GOT3 (cell line): ENCODE results near the gene SLC35F3.
"Not testable (repeated sequence)": the region's sequence is repeated elsewhere in the genome, so short reads cannot be mapped to it uniquely, and the experiment has no call there.

Experiments
- DNase-seq: peaks from one replicate; lab custom pipeline; 2025; ENCODE audit warnings: mixed read lengths; lab: John Stamatoyannopoulos, UW

Gene SLC35F3

GRCh38 chr1:234289538-234290305 is 385.2 kb downstream of the SLC35F3 start:
- no peak for DNase-seq

DNA sequence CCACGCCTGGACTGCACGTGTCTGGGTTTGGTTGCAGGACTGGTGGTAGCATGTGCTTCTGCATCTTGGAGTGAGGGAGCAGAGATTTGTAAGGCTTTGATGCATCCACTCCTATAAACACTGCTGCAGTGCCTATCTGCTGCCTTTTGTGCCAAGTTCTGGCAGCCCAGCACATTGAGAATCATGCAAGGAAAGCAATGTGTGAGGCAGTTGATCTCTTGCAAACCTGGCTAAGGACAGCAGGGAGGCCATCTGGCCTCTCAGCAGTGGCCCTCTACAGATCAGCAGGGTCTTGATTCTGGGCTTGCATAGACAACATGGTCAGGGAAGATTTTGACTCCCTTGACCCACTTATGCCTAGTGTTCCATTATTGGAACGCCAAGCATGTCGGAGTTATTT is 387.5 kb downstream of the SLC35F3 start:
- no peak for DNase-seq

DNA sequence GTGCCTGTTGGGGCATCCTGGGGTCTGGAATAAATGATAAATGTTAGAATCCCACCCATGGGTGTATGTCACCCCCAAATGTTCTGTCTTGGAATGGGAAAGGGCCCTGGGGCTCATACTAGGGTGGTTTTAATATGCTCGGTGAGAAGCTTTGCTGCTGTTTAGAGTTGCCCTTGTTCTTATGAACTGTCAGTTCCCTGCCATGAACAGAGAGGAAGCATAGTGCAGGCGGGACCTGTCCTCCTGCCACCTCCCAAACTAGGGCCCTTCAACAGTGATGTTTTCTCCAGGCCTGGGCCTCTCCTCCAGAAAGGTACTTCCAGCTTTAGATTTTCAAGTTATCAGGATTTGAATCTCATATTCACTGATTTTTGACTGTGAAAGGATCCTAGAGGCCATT is 388.1 kb downstream of the SLC35F3 start:
- no peak for DNase-seq

DNA sequence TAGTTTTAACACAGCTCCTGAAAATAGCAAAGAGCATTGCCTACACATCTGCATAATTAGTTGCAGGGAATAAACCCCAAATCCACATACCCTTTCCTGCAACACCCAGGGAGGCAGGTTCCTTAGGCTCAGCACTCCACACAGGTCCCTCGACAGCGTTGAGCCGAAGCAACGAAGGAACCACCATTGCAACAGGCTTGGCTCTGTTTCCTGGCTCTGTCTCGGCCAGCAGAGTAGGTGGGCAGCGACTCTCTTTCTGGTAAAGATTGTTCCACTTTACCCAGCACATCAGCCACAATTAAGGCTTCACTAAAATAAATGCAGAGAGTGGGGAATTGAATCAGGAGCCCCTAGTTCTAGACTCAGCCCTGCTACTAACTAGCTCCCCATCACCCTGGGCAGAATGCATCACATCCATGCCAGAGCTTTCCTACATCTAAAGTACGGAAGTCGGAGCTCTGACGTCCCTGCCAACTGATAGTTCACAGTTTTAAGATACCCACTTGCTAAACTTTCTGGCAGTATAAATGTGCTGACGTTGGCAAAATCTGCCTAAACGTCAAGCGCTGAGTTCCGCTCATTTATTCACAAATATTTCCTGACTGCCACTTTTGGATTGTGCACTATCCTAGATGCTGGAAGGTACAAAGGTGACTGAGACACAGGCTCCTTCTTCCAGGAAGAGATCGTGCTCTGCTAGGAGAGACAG is 389.8 kb downstream of the SLC35F3 start:
- DNase-seq, result no peak

GRCh38 chr1:234295068-234295467 is 390.6 kb downstream of the SLC35F3 start:
- DNase-seq, result no peak

DNA sequence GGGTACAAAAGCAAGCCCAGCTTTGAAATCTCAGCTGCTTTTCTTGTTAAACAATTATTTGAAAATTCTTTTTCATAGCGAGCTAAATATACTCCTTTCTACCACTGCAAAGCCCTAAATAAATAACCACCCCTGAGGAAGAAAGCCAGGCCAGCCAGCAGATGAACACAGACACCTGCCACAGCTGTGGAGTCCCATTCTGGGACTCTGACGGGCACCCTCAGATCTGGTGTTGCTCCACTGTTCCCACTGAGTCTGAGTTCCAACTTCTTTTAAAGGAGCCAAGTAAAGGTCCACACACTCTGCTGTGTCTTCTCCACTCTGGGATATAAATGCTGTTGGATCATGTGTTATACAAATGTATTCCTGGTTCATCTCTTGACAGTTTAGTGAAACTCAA is 391.1 kb downstream of the SLC35F3 start:
- DNase-seq, result no peak

GRCh38 chr1:234296496-234296895 is 392.0 kb downstream of the SLC35F3 start:
- DNase-seq, result no peak

- no peak for DNase-seq
These were observed 393.2 kb downstream of the SLC35F3 start for GRCh38 chr1:234297668-234298067.

GRCh38 chr1:234300096-234300495 is 395.6 kb downstream of the SLC35F3 start:
- no peak for DNase-seq

GRCh38 chr1:234301663-234302062 is 397.2 kb downstream of the SLC35F3 start:
- DNase-seq, result not testable (repeated sequence)

DNA sequence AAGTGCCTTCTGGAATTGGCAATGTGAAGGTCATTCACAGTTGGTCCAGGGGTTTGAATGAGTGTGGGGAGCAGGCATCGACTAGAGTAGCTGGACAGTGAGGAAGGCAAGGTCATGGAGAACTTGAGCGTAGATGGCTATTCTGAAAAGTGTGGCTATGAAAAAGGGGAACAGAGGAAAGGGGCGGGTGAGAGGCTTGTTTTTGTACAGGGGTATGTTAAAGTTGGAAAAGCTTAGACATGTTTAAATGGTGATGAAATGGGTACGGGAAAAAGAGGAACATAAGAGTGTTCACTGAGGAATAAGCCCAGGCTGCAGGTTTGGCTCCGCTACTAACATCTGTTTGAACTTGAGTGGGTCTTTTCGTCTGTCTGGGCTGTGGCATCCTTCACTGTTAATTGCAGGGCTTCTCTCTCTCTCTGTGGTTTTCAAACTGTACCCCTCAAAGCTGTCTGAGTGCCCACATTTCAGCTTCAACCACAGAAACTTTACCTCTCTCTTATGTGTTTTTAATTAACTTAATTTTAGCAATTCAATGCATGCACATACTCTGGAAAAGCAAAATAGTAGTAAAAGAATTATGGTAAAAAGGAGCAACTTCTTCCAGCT is 398.0 kb downstream of the SLC35F3 start:
- no peak for DNase-seq

- DNase-seq, result no peak
These were observed 398.8 kb downstream of the SLC35F3 start for GRCh38 chr1:234303231-234303630.

DNA sequence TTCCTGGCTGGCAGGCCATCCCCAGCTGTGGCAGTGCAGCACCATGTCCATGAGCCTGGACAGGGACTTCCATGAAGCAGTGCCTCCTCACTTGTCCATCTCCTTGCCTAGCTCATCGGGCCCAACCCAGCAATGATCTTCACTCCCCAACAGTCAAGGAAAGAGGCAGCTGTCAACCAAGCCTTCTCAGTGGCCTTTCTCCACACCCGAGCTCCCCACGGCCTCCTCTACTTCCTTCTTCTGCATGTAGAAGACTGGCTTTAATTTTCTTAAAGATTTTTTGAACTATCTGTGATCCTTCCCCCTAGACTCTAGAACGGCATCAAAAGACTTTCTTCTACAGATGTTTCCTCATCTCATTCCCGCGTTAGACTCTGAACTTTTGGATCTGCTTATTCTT is 403.2 kb downstream of the SLC35F3 start:
- no peak for DNase-seq

DNA sequence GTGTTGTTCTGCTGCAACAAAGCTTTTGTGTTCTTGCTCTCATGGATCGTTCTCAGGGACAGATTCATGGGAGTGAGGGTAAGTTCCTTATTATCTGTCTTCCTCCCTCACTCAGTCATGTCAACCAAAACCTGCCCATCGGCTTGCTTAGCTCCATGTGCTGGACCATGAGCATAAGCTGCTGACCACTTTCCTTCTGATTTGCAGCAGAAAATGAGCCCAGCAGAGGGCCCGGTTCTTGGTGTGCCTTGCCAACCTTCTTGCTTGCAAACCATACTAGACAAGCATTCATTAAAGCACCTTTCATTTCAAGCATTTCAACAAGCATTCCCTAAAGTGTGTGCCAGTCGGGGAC is 404.7 kb downstream of the SLC35F3 start:
- DNase-seq, result no peak

- peak; percentile 38 for DNase-seq
These were observed 405.4 kb downstream of the SLC35F3 start for GRCh38 chr1:234309598-234310459.

DNA sequence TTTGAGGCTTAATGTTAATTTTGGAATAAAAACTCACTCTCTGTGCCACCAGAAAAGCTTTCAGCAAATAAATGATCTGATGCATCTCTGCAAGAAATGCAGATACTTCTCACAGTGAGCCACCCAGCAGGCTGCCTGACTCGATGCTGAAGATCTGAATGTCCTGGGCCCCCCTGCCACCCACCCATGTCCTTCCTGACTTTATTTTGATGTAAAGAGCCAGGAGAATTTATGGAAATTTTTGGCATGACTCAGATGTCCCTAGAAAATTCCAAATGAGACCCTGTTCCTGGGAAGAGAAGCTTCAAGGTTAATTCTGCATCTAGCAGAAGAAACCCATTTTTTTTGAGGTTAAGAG is 406.0 kb downstream of the SLC35F3 start:
- no peak for DNase-seq

DNA sequence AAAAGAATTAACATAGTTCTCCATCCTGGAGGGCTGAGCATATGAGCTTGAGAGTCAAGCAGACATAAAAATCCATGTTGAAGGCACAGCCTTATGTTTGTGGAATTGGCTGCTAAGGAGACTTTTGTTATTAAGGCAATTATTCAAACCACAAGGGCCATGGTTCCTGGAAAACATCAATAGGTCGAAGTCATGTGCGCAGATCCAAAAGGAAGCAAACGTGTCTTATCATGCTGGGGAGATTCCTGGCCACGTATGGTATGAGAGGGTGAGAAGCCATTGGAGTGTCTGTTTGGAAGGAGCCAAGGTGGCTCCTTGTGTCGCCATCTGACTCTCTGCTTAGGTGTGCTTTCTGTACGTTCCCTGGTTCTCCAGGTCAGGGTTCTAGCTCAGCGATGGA is 406.9 kb downstream of the SLC35F3 start:
- no peak for DNase-seq

- DNase-seq, result no peak
These were observed 408.7 kb downstream of the SLC35F3 start for GRCh38 chr1:234313171-234313570.

- no peak for DNase-seq
These were observed 410.6 kb downstream of the SLC35F3 start for GRCh38 chr1:234315091-234315541.

GRCh38 chr1:234315588-234315987 is 411.1 kb downstream of the SLC35F3 start:
- no peak for DNase-seq

GRCh38 chr1:234316486-234316885 is 412.0 kb downstream of the SLC35F3 start:
- no peak for DNase-seq

DNA sequence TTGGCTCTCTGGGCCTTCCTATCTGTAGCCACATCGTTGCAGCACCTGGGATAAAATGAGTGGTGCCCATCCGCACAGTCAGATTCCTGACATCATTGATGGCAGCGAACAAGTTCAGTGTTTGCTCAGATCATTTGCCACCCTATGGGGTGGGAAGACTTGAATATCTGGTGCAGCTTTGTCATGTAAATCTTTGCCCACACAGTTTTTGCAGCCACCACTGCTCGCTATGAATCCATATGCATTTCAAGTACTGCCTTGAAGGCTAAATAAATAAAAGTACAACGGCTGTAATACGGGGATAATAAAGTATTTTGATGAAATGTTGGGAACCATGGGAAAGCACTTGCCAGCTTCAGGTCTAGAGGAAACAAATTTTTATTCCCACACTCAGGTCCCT is 412.5 kb downstream of the SLC35F3 start:
- no peak for DNase-seq
